Activated naive CD8-positive, alpha-beta T cell treated with anti-CD3 and anti-CD28 coated beads, Interleukin-2, amount 10 ng/mL, durations not matched to agents 7 days and 5 days (primary cell): Measurements from ENCODE around the gene SRRM1. TPM values are rescaled to one million over a fixed set of nuclear protein-coding genes. Genes with fewer than 3 reads are reported as not detected.
A peak's percentile ranks its signal among the peaks of the same experiment; 100 is the strongest.
"Not testable (repeated sequence)": the region's sequence is repeated elsewhere in the genome, so short reads cannot be mapped to it uniquely, and the experiment has no call there.

Experiments
- ATAC-seq: fragments of 150-1000 bp; cut with Tn5 transposase; one replicate; pipeline ENCODE4 v1.10.0; 2021; ENCODE audit warnings: low read depth, moderate library complexity
- POLR2A ChIA-PET: fragments of 350-600 bp; sonication (Branson Sonifier 250); formaldehyde crosslinking; loops from one replicate; lab custom pipeline; 2021; ENCODE audit warnings: antibody characterized with exemption; lab: Charles Lee
- DNase-seq: peaks from one replicate; pipeline ENCODE4 v3.0.0; 2021
- H3K27ac Mint-ChIP-seq: one replicate; pipeline ENCODE4 v1.8.0; 2022; ENCODE audit warnings: mild to moderate bottlenecking, mixed read lengths
- H3K27me3 Mint-ChIP-seq: one replicate; pipeline ENCODE4 v1.8.0; 2022; ENCODE audit warnings: mild to moderate bottlenecking, moderate library complexity, mixed read lengths
- H3K36me3 Mint-ChIP-seq: one replicate; pipeline ENCODE4 v1.8.0; 2021; ENCODE audit warnings: mild to moderate bottlenecking, mixed read lengths
- H3K4me1 Mint-ChIP-seq: one replicate; pipeline ENCODE4 v1.8.0; 2021; ENCODE audit warnings: mixed read lengths
- H3K4me3 Mint-ChIP-seq: one replicate; pipeline ENCODE4 v1.8.0; 2022; ENCODE audit warnings: mild to moderate bottlenecking, moderate library complexity, mixed read lengths
- H3K9me3 Mint-ChIP-seq: one replicate; pipeline ENCODE4 v1.8.0; 2021; ENCODE audit warnings: mixed read lengths
- total RNA-seq, 2 experiments: library from RNA; stranded (reverse); gene quantifications; one replicate each; pipeline ENCODE4 v1.2.3, GENCODE V29; 2021

Gene SRRM1
- total RNA-seq, 2 experiments from 2014 or later = 211 to 220 TPM

- Mint-ChIP-seq H3K9me3 (no peaks in the 10 kb centered on the region), H3K4me1 (peaks cover 11% of the 10 kb centered on the region), H3K36me3 (no peaks in the 10 kb centered on the region), H3K4me3 (no peak overlapping the region), H3K27me3 (no peaks in the 10 kb centered on the region), H3K27ac (no peak overlapping the region)
- ATAC-seq (no peak), DNase-seq (no peak)
- POLR2A ChIA-PET = interaction anchor here (0.7 kb wide), 1 partner anchor 10 kb away, joined by 3 read pairs; no protein-coding TSS in a partner anchor
These were observed 61.5 kb downstream of the SRRM1 start for GRCh38 chr1:24704411-24705259.

- H3K4me1 Mint-ChIP-seq = peaks cover 18% of the 10 kb centered on the region
- H3K4me3 Mint-ChIP-seq = no peak overlapping the region
- H3K36me3 Mint-ChIP-seq = no peaks in the 10 kb centered on the region
- H3K27ac Mint-ChIP-seq = no peak overlapping the region
- ATAC-seq = no peak
- no peaks in the 10 kb centered on the region for H3K27me3 Mint-ChIP-seq
- DNase-seq = no peak
- no peaks in the 10 kb centered on the region for H3K9me3 Mint-ChIP-seq
- POLR2A ChIA-PET = no interaction called here
These were observed 62.4 kb downstream of the SRRM1 start for GRCh38 chr1:24705260-24706073.

- DNase-seq, H3K27me3 Mint-ChIP-seq, H3K27ac Mint-ChIP-seq, H3K9me3 Mint-ChIP-seq, ATAC-seq, H3K4me3 Mint-ChIP-seq, H3K36me3 Mint-ChIP-seq, POLR2A ChIA-PET: not testable (repeated sequence)
- H3K4me1 Mint-ChIP-seq = peaks cover 18% of the 10 kb centered on the region
These were observed 62.9 kb downstream of the SRRM1 start for GRCh38 chr1:24706074-24706389.

DNA sequence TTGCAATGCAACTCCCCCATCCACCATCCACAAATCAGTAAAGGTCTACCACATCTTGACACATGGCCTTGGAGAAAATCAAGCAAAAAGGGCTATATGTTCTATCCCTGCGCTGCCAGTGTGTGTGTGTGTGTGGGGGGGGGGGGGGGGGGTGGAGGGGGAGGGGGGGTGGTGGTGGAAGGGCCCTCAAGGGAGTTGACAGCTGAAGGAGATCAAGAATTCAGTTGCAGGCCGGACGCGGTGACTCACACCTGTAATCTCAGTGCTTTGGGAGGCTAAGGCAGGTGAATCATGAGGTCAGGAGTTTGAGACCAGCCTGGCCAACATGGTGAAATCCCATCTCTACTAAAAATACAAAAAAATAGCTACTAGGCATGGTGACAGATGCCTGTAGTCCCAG, 64.6 kb downstream of the SRRM1 start:
- DNase-seq (no peak), ATAC-seq (no peak)
- H3K27ac Mint-ChIP-seq = no peak overlapping the region
- H3K27me3 Mint-ChIP-seq = no peaks in the 10 kb centered on the region
- no peaks in the 10 kb centered on the region for H3K9me3 Mint-ChIP-seq
- H3K4me3 Mint-ChIP-seq = no peak overlapping the region
- POLR2A ChIA-PET = interaction anchor here (0.7 kb wide), 1 partner anchor 99 kb away, joined by 4 read pairs; no protein-coding TSS in a partner anchor
- H3K36me3 Mint-ChIP-seq = no peaks in the 10 kb centered on the region
- peaks cover 18% of the 10 kb centered on the region for H3K4me1 Mint-ChIP-seq

- peaks cover 18% of the 10 kb centered on the region for H3K4me1 Mint-ChIP-seq
- H3K9me3 Mint-ChIP-seq = no peaks in the 10 kb centered on the region
- no peaks in the 10 kb centered on the region for H3K36me3 Mint-ChIP-seq
- no peak overlapping the region for H3K27ac Mint-ChIP-seq
- H3K27me3 Mint-ChIP-seq = no peaks in the 10 kb centered on the region
- no peak overlapping the region for H3K4me3 Mint-ChIP-seq
- no peak for DNase-seq
- no peak for ATAC-seq
- POLR2A ChIA-PET = no interaction called here
These were observed 65.8 kb downstream of the SRRM1 start for GRCh38 chr1:24708938-24709337.

DNA sequence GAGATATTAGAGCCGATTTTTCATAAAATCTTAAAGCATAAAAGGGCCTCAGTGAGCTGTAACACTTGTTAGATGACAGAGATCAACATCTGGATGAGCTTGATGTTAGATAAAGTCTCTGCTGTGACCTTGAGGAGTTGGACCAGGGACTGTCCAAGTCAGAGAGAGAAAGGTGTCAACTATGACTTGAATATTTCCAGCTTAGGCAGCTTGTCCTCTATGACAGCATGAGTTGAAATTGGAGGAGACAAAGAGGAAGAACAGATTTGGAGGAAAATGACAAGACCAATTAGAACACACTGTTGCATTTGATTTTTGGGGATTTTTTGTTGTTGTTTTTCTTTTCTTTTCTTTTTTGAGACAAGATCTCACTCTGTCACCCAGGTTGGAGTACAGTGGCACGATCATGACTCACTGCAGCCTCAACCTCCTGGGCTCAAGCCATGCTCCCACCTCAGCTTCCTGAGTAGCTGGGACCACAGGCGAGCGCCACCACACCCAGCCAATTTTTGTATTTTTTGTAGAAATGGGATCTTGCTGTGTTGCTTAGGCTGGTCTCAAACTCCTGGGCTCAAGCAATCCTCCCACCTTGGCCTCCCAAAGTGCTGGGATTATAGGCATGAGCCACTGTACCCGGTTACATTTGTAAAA, 66.8 kb downstream of the SRRM1 start:
- POLR2A ChIA-PET = no interaction called here
- ATAC-seq (peak; percentile 45), DNase-seq (no peak)
- H3K36me3 Mint-ChIP-seq = no peaks in the 10 kb centered on the region
- H3K4me1 Mint-ChIP-seq = peaks cover 18% of the 10 kb centered on the region
- peak overlapping the region; percentile 22 for H3K4me3 Mint-ChIP-seq
- H3K9me3 Mint-ChIP-seq = no peaks in the 10 kb centered on the region
- H3K27ac Mint-ChIP-seq = peak overlapping the region; percentile 54
- no peaks in the 10 kb centered on the region for H3K27me3 Mint-ChIP-seq

DNA sequence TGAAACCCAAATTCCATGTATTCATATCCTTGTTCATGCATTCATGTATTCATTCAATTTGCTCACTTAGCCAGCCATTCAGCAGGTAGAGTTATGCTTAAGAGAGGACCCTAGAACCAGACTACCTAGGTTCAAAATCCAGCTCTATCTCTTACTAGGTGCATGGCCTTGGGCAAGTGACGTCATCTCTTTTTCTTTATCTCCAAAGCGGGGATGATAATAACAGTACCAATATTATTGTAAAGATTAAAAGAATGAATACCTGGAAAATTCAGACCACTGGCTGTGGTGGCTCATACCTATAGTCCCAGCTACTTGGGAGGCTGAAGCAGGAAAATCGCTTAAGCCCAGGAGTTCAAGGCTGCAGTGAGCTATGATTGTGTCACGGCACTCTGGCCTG, 68.2 kb downstream of the SRRM1 start:
- ATAC-seq (no peak), DNase-seq (no peak)
- H3K27me3 Mint-ChIP-seq = no peaks in the 10 kb centered on the region
- no peak overlapping the region for H3K27ac Mint-ChIP-seq
- no peaks in the 10 kb centered on the region for H3K9me3 Mint-ChIP-seq
- no peaks in the 10 kb centered on the region for H3K36me3 Mint-ChIP-seq
- POLR2A ChIA-PET = no interaction called here
- no peak overlapping the region for H3K4me3 Mint-ChIP-seq
- H3K4me1 Mint-ChIP-seq = peaks cover 12% of the 10 kb centered on the region

- POLR2A ChIA-PET = interaction anchor here (0.6 kb wide), 1 partner anchor 269 kb away, joined by 3 read pairs; no protein-coding TSS in a partner anchor
- ATAC-seq = no peak
- Mint-ChIP-seq H3K27ac (no peak overlapping the region), H3K4me1 (peaks cover 12% of the 10 kb centered on the region), H3K27me3 (no peaks in the 10 kb centered on the region), H3K36me3 (no peaks in the 10 kb centered on the region), H3K9me3 (no peaks in the 10 kb centered on the region), H3K4me3 (no peak overlapping the region)
- no peak for DNase-seq
These were observed 70.1 kb downstream of the SRRM1 start for GRCh38 chr1:24713176-24713575.

DNA sequence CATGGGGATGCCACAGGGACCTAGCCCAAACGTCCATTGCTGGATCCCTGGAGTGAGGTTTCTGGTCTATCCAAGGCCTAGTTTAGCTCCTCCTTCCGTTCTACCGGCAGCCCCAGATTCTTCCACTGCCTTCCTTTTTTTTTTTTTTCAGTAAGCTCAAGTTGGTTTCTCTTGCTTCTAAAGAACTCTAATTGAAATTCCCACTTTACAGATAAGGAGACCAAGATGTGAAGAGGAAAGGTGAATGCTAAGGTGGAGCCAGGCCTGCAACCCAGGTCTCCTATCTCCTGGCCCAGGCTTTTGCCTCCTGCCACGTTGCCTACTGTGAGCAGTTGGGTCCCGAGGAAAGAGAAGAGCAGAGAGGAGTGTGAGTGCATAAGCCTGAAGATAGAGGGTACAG, 70.6 kb downstream of the SRRM1 start:
- H3K4me3 Mint-ChIP-seq = no peak overlapping the region
- peaks cover 12% of the 10 kb centered on the region for H3K4me1 Mint-ChIP-seq
- no peaks in the 10 kb centered on the region for H3K9me3 Mint-ChIP-seq
- no peak overlapping the region for H3K27ac Mint-ChIP-seq
- no peaks in the 10 kb centered on the region for H3K36me3 Mint-ChIP-seq
- ATAC-seq (no peak), DNase-seq (no peak)
- POLR2A ChIA-PET = interaction anchor here (0.6 kb wide), 1 partner anchor 270 kb away, joined by 3 read pairs; no protein-coding TSS in a partner anchor
- no peaks in the 10 kb centered on the region for H3K27me3 Mint-ChIP-seq

DNA sequence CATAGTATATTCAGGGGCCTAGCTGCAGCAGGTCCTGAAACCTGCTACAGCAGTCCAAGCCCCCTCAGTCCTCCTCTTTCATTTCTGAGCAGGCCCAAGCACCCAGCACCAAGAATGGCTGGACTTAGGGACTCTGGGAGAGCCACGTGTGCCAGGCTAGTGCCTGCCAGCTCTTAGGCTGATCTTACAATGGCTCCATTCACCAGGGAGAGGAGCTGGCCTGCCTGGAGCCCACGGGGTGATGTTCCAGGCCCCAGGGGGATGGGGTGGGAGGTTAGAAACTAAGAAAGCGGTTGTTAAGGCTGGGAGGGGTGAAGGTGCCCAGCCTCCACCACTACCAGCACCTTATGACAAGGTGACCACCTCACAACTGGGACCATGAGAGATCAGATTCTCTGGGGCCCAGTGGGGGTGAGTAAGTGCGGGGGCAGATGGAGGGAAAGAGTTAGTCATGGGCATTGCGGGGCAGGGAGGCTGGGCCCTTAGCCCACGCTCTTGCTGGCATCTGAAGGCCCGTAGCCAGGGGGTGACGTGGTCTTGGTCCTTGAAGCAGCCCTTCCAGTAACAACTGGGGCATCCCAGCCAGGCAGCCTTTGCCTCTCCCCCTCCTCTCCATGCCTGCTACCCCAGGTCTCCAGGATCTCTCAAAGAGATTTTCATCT, 71.9 kb downstream of the SRRM1 start:
- Mint-ChIP-seq H3K27me3 (no peaks in the 10 kb centered on the region), H3K9me3 (no peaks in the 10 kb centered on the region), H3K4me3 (no peak overlapping the region), H3K4me1 (peaks cover 3% of the 10 kb centered on the region), H3K27ac (no peak overlapping the region), H3K36me3 (no peaks in the 10 kb centered on the region)
- no peak for DNase-seq
- POLR2A ChIA-PET = no interaction called here
- no peak for ATAC-seq

- POLR2A ChIA-PET = no interaction called here
These were observed 72.6 kb downstream of the SRRM1 start for GRCh38 chr1:24715658-24716057.

GRCh38 chr1:24717887-24718650, 75.0 kb downstream of the SRRM1 start:
- Mint-ChIP-seq H3K4me1 (peaks cover 5% of the 10 kb centered on the region), H3K9me3 (no peaks in the 10 kb centered on the region), H3K27me3 (no peaks in the 10 kb centered on the region), H3K4me3 (no peak overlapping the region), H3K27ac (no peak overlapping the region), H3K36me3 (no peaks in the 10 kb centered on the region)
- no peak for DNase-seq
- no peak for ATAC-seq
- POLR2A ChIA-PET = no interaction called here

More at GRCh38 chr1:24715658-24716057, 72.6 kb downstream of the SRRM1 start:
- DNase-seq (no peak), ATAC-seq (no peak)
- no peak overlapping the region for H3K4me3 Mint-ChIP-seq
- no peaks in the 10 kb centered on the region for H3K4me1 Mint-ChIP-seq
- no peaks in the 10 kb centered on the region for H3K9me3 Mint-ChIP-seq
- no peak overlapping the region for H3K27ac Mint-ChIP-seq
- no peaks in the 10 kb centered on the region for H3K36me3 Mint-ChIP-seq
- no peaks in the 10 kb centered on the region for H3K27me3 Mint-ChIP-seq
